Activated T-cell treated with anti-CD3 and anti-CD28 coated beads for 48 hours (primary cell): ENCODE results near the gene DLEU7.

Source experiments
- DNase-seq: peaks from one replicate; pipeline ENCODE4 v3.0.0-alpha.2; 2020; ENCODE audit warnings: low read depth

DLEU7 gene

GRCh38 chr13:50788551-50789210 is 54.8 kb downstream of the DLEU7 start:
- no peak for DNase-seq

- DNase-seq = no peak
Observed at GRCh38 chr13:50787316-50788195, 55.9 kb downstream of the DLEU7 start.

GRCh38 chr13:50783717-50784290 is 59.7 kb downstream of the DLEU7 start:
- DNase-seq = no peak

- DNase-seq = no peak
Observed at GRCh38 chr13:50783066-50783465, 60.4 kb downstream of the DLEU7 start.

- no peak for DNase-seq
Observed at GRCh38 chr13:50780201-50781015, 63.1 kb downstream of the DLEU7 start.

- DNase-seq = no peak
Observed at GRCh38 chr13:50779443-50780200, 63.9 kb downstream of the DLEU7 start.
